Kidney (tissue), 14 donors: ENCODE data around the gene TTC28. TPM values are rescaled to one million over a fixed set of nuclear protein-coding genes. Genes with fewer than 3 reads are reported as not detected.

Source experiments
- DNase-seq, 5 donors: peaks; one replicate each; pipeline ENCODE4 v3.0.0-alpha.2; 2013 to 2020
- FAIRE-seq: peaks from 2 replicates; lab custom pipeline; 2012; peaks lifted over from hg19 to GRCh38; lab: Jason Lieb, UNC
- H3K27ac ChIP-seq, 2 donors: one replicate each; pipeline ENCODE4 v1.7.0; 2013; ENCODE audit warnings: low read depth in 2 of 2, low read length in 2 of 2, inconsistent platforms in 1 of 2
- H3K27me3 ChIP-seq: one replicate; pipeline ENCODE4 v1.7.1; 2013; ENCODE audit warnings: low read length, inconsistent platforms; ENCODE audit not compliant: control insufficient read depth, insufficient read depth
- H3K36me3 ChIP-seq, 3 donors: one replicate each; pipeline versions ENCODE4 v1.7.0 to v1.7.1; 2013; ENCODE audit warnings: low read length in 3 of 3, control low read depth in 1 of 3, inconsistent platforms in 1 of 3; ENCODE audit not compliant: insufficient read depth in 3 of 3, control insufficient read depth in 2 of 3
- H3K4me1 ChIP-seq, 3 donors: one replicate each; pipeline versions ENCODE4 v1.7.0 to v1.7.1; 2013; ENCODE audit warnings: low read length in 3 of 3, inconsistent platforms in 1 of 3, low read depth in 1 of 3; ENCODE audit not compliant: control insufficient read depth in 2 of 3, insufficient read depth in 2 of 3
- H3K4me3 ChIP-seq, 3 donors: one replicate each; pipeline versions ENCODE4 v1.7.0 to v1.8.1; 2013; ENCODE audit warnings: low read length in 3 of 3, control low read depth in 1 of 3, inconsistent platforms in 1 of 3
- H3K9ac ChIP-seq, 3 donors: one replicate each; pipeline versions ENCODE4 v1.7.0 to v1.7.1; 2013; ENCODE audit warnings: low read length in 3 of 3, control low read depth in 1 of 3, inconsistent platforms in 1 of 3
- H3K9me3 ChIP-seq, 3 donors: one replicate each; pipeline versions ENCODE4 v1.7.0 to v1.7.1; 2013; ENCODE audit warnings: low read length in 3 of 3, control low read depth in 1 of 3, inconsistent platforms in 1 of 3; ENCODE audit not compliant: control insufficient read depth in 2 of 3, insufficient read depth in 1 of 3
- CTCF ChIP-seq: IDR thresholded peaks from 3 replicates; pipeline ENCODE4 v1.5.1; 2012; ENCODE audit warnings: mild to moderate bottlenecking, moderate library complexity, borderline replicate concordance; ENCODE audit not compliant: insufficient read depth; ENCODE audit errors: extremely low read depth
- intact Hi-C: fragments of 100-400 bp; cut with DNase I; formaldehyde crosslinking; loops from one replicate; pipeline ENCODE4 v1.11.1; 2022
- polyA plus RNA-seq: library from polyadenylated mRNA; stranded (reverse); fragments of 350-450 nt; fragmentation: Illumina TruSeq; extraction: RNeasy Lipid Tissue Mini Kit (QIAGEN cat#74804); gene quantifications from one replicate; pipeline ENCODE4 v1.2.3, GENCODE V29; 2014; ENCODE audit warnings: low read depth, low replicate concordance; ENCODE audit not compliant: insufficient read depth
- total RNA-seq: library from RNA; stranded (reverse); fragmentation: NEBNext Ultra II Directional; extraction: Animal tissue kit (Norgen Biotek cat#: 25700); gene quantifications from one replicate; pipeline ENCODE4 v1.2.1, GENCODE V29; 2021
- donor health status: control.
- donor health status: control.
- donor health status: control.
- donor health status: control.
- donor health status: control.
- donor health status: DM: yes; HTN: yes; CAD: no.
- donor health status: Normal renal cell carcinoma (clear cell type).

TTC28 gene
- total and polyA plus RNA-seq, 2 donors from 2014 or later: 3.5 to 40.2 TPM

GRCh38 chr22:28241656-28242290 lies 437.9 kb downstream of the TTC28 start:
- H3K9ac ChIP-seq: no peak overlapping the region
- TF ChIP-seq CTCF: no peak
- H3K4me1 ChIP-seq: peaks cover 0 to 9% (median 0%) of the 10 kb centered on the region in 3 donors
- H3K4me3 ChIP-seq: no peak overlapping the region
- DNase-seq: no peak
- H3K36me3 ChIP-seq: no peaks in the 10 kb centered on the region
- H3K27me3 ChIP-seq: no peaks in the 10 kb centered on the region
- no peak overlapping the region for H3K27ac ChIP-seq
- intact Hi-C loops: no loop called here
- H3K9me3 ChIP-seq: no peaks in the 10 kb centered on the region
- FAIRE-seq: no peak

DNA sequence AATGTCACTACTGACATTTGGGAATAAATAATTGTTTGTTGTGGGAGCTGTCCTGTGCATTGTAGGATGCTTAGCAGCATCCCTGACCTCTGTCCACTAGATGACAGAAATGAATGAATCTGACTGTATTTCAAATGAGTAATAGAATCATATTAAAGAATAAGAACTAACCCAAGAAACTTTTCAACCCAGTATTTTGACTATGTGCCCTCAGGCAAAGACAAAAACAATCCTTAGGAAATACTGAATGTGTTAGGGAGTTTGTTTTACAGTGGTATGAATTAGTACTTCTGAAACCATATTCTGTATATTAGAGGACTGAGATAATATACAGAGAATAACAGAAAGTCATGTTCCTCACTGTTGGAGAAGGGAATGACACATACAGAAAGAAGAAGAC lies 439.7 kb downstream of the TTC28 start:
- TF ChIP-seq CTCF: no peak
- no peaks in the 10 kb centered on the region for H3K36me3 ChIP-seq
- H3K4me1 ChIP-seq: peaks cover 0 to 5% (median 0%) of the 10 kb centered on the region in 3 donors
- H3K4me3 ChIP-seq: no peak overlapping the region
- H3K27ac ChIP-seq: no peak overlapping the region
- intact Hi-C loops: no loop called here
- no peak for DNase-seq
- no peaks in the 10 kb centered on the region for H3K27me3 ChIP-seq
- no peaks in the 10 kb centered on the region for H3K9me3 ChIP-seq
- FAIRE-seq: no peak
- H3K9ac ChIP-seq: no peak overlapping the region

DNA sequence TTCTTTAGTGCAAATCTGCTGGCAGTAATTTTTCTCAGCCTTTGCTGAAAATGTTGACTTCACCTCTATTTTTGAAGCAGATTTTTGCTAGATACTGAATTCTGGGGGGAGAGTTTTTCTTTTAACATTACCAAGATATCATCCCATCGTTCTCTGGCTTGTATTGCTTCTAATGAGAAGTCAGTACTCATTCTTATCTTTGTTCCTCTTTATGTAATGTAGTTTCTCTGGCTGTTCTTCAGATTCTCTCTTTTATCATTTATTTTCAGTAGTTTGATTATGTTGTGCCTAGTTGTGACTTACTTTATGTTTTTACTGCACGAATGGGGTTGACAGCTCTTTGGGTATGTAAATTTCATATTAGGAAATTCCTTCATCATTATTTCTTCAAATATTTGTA lies 441.9 kb downstream of the TTC28 start:
- Histone ChIP-seq H3K4me1 (no peaks in the 10 kb centered on the region), H3K36me3 (no peaks in the 10 kb centered on the region), H3K4me3 (no peak overlapping the region), H3K9me3 (no peaks in the 10 kb centered on the region), H3K27ac (no peak overlapping the region), H3K27me3 (no peaks in the 10 kb centered on the region), H3K9ac (no peak overlapping the region)
- DNase-seq (no peak), FAIRE-seq (no peak)
- intact Hi-C loops: no loop called here
- TF ChIP-seq CTCF: no peak

- H3K27ac ChIP-seq: no peak overlapping the region
- DNase-seq (no peak), FAIRE-seq (no peak)
- H3K4me3 ChIP-seq: no peak overlapping the region
- TF ChIP-seq CTCF: no peak
- no peaks in the 10 kb centered on the region for H3K27me3 ChIP-seq
- no peaks in the 10 kb centered on the region for H3K36me3 ChIP-seq
- H3K4me1 ChIP-seq: no peaks in the 10 kb centered on the region
- intact Hi-C loops: no loop called here
- H3K9me3 ChIP-seq: no peaks in the 10 kb centered on the region
- H3K9ac ChIP-seq: no peak overlapping the region
Observed at GRCh38 chr22:28237112-28237511, 442.5 kb downstream of the TTC28 start.
